HG03432 (cell line): Measurements from ENCODE around the gene CHRFAM7A.
"Not testable (repeated sequence)": the region's sequence is repeated elsewhere in the genome, so short reads cannot be mapped to it uniquely, and the experiment has no call there.

Source experiments
- ATAC-seq: cut with Tn5 transposase; IDR thresholded peaks from one replicate; pipeline ENCODE4 v1.9.1; 2021; ENCODE audit warnings: mild to moderate bottlenecking, moderate library complexity; ENCODE audit not compliant: unreplicated experiment

CHRFAM7A gene

GRCh38 chr15:30326145-30326544, 67.2 kb downstream of the CHRFAM7A start:
- not testable (repeated sequence) for ATAC-seq

GRCh38 chr15:30321063-30321462, 72.3 kb downstream of the CHRFAM7A start:
- not testable (repeated sequence) for ATAC-seq

GRCh38 chr15:30315704-30316103, 77.6 kb downstream of the CHRFAM7A start:
- ATAC-seq: not testable (repeated sequence)

- ATAC-seq: not testable (repeated sequence)
Measured at GRCh38 chr15:30310575-30310974, 82.8 kb downstream of the CHRFAM7A start.
